CD4-positive, alpha-beta T cell treated with Interleukin-15 for 4 hours (primary cell): ENCODE results near the gene SVIL.

Experiments used
- DNase-seq: peaks from one replicate; pipeline ENCODE4 v3.0.0-alpha.2; 2020; ENCODE audit warnings: low spot score

Gene SVIL

DNA sequence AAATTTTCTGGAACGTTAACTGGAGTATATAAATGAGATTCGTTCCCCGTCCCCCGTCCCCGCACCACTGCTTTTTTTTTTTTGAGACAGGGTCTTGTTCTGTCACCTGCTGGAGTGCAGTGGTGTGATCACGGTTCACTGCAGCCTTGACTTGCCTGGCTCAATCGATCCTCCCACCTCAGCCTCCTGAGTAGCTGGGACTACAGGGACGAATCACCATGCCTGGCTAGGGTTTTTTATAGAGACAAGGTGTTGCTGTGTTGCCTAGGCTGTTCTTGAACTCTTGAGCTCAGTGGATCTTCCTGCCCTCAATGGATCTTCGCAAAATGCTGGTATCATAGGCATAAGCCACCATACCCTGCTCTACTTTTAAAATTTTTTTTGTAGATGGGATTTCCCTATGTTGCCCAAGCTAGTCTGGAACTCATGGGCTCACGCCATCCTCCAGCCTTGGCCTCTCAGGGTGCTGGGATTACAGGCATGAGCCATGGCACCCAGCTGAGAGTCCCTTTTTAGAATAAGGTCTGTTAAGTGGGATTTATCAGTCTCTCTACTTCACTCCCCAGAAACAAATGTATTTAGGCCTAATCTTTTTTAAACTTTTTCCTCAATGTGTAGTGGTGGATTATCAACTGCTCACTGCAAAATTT, 223.0 kb downstream of the SVIL start:
- no peak for DNase-seq

GRCh38 chr10:29409241-29410054, 225.3 kb downstream of the SVIL start:
- peak; percentile 46 for DNase-seq

DNA sequence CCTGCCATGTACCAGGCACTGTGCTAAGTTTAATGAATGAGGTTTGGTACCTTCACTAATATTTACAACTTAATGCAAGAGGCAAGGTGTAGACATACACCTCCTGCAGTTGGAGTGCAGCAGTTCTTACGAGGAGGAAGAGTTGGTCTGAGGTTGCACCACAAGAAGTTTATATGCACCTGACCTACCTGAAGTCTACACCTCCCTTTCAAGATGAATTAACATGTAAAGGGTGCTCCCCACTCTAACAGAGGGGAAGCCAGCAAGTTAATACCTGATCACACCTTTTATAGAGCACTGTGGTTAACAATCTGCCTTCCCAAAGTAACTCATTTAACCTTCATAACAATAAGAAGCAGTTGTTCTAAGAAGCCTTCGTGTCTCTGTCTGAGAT, 225.9 kb downstream of the SVIL start:
- DNase-seq = peak; percentile 1
